Left renal cortex interstitium (tissue), 4 donors: ENCODE results near the gene MPV17L2. TPM values are rescaled to one million over a fixed set of nuclear protein-coding genes. Genes with fewer than 3 reads are reported as not detected.
"Not testable (repeated sequence)": the region's sequence is repeated elsewhere in the genome, so short reads cannot be mapped to it uniquely, and the experiment has no call there.

ENCODE experiments used
- DNase-seq, 4 donors: peaks; one replicate each; pipeline ENCODE4 v3.0.0-alpha.2; 2013; ENCODE audit warnings: low read depth in 4 of 4, low spot score in 2 of 4, missing footprints in 1 of 4
- polyA plus RNA-seq, 4 donors: library from polyadenylated mRNA; unstranded; fragments of 120-200 nt; gene quantifications; one replicate each; pipeline ENCODE4 v1.2.1, GENCODE V29; 2013; ENCODE audit not compliant: insufficient read length in 4 of 4

The MPV17L2 gene
- polyA plus RNA-seq, 4 donors, result 8.1 to 12.1 (median 10.6) TPM

- no peak for DNase-seq
These were observed 7.5 kb upstream of the MPV17L2 start for GRCh38 chr19:18185538-18185937.

GRCh38 chr19:18190278-18190677, 2.7 kb upstream of the MPV17L2 start:
- no peak for DNase-seq

- DNase-seq, result no peak
These were observed 1.4 kb upstream of the MPV17L2 start for GRCh38 chr19:18191640-18192062.

- no peak for DNase-seq
These were observed 566 bp downstream of the MPV17L2 start for GRCh38 chr19:18193388-18194180.

GRCh38 chr19:18194181-18194530, 1.1 kb downstream of the MPV17L2 start:
- DNase-seq, result no peak

GRCh38 chr19:18194554-18195238, 1.7 kb downstream of the MPV17L2 start:
- no peak for DNase-seq

- no peak for DNase-seq
These were observed 3.5 kb downstream of the MPV17L2 start for GRCh38 chr19:18196511-18196845.

GRCh38 chr19:18197306-18197705, 4.3 kb downstream of the MPV17L2 start:
- DNase-seq, result no peak

GRCh38 chr19:18197941-18198340, 4.9 kb downstream of the MPV17L2 start:
- no peak for DNase-seq

- no peak for DNase-seq
These were observed 5.4 kb downstream of the MPV17L2 start for GRCh38 chr19:18198374-18198773.

GRCh38 chr19:18202397-18202777, 9.4 kb downstream of the MPV17L2 start:
- no peak for DNase-seq

GRCh38 chr19:18202778-18203407, 9.9 kb downstream of the MPV17L2 start:
- DNase-seq, result no peak

- DNase-seq, result no peak
These were observed 10.4 kb downstream of the MPV17L2 start for GRCh38 chr19:18203408-18203862.

GRCh38 chr19:18203863-18204393, 10.9 kb downstream of the MPV17L2 start, which contains the start of gene RAB3A:
Gene RAB3A, minus strand, starts transcription at chr19:18204042. Its CDS starts 1,302 bp downstream, at chr19:18202740.
- peak; percentile 99 to 100 (median 100) for DNase-seq

- DNase-seq, result peak in 3 of 4 donors; percentile 82 to 89 (median 84)
These were observed 11.6 kb downstream of the MPV17L2 start for GRCh38 chr19:18204394-18205199.

GRCh38 chr19:18205200-18205892, 12.3 kb downstream of the MPV17L2 start:
- DNase-seq, result no peak

- DNase-seq, result no peak
These were observed 13.0 kb downstream of the MPV17L2 start for GRCh38 chr19:18206018-18206417.

- DNase-seq, result no peak
These were observed 15.3 kb downstream of the MPV17L2 start for GRCh38 chr19:18208098-18208951.

GRCh38 chr19:18209912-18210311, 16.9 kb downstream of the MPV17L2 start:
- not testable (repeated sequence) for DNase-seq
